HG03025 (cell line): Measurements from ENCODE around the gene DGKQ.
"Not testable (repeated sequence)": the region's sequence is repeated elsewhere in the genome, so short reads cannot be mapped to it uniquely, and the experiment has no call there.

Experiments
- ATAC-seq: cut with Tn5 transposase; IDR thresholded peaks from one replicate; pipeline ENCODE4 v1.9.1; 2021; ENCODE audit warnings: mild to moderate bottlenecking, moderate library complexity; ENCODE audit not compliant: unreplicated experiment, low FRiP score

DGKQ gene

GRCh38 chr4:982814-983213 lies 9.4 kb upstream of the DGKQ start:
- ATAC-seq = no peak

- no peak for ATAC-seq
These were observed 8.9 kb upstream of the DGKQ start for GRCh38 chr4:982291-982690.

DNA sequence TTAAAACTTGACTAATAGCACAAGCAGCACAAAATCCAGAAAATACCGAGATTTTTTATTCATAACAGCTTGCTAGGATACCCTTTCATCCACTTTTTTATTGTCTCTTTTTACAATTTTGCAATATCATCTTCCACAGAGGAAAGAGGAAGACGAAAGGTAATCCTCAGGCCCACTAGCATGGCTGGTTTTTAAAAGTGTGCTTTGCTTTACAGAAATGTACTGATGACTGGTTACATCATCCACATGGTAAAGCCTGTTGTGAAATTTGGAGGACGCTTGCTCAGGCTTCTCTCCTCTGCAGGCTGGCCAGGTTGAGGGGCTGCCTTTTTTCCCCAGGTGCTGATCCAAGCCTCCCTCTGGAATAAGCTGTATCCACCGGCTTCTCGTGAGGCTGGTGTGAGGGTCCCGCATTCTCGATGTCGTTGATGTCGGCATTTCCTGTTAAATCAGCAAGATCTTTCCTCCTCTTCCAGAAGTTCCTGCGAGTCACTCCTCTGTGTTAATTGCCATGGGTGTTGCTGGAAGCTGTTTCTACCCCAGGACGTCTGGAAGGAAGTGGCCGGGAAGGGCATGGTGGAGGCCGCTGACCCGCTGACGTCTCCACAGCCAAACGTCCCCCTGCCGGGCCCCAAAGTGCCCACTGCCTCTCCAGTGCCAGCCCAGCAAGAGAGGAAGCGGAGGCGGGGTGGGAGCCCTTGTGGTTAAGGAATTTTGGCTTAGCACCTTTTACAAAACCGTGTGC lies 5.8 kb upstream of the DGKQ start:
- no peak for ATAC-seq

DNA sequence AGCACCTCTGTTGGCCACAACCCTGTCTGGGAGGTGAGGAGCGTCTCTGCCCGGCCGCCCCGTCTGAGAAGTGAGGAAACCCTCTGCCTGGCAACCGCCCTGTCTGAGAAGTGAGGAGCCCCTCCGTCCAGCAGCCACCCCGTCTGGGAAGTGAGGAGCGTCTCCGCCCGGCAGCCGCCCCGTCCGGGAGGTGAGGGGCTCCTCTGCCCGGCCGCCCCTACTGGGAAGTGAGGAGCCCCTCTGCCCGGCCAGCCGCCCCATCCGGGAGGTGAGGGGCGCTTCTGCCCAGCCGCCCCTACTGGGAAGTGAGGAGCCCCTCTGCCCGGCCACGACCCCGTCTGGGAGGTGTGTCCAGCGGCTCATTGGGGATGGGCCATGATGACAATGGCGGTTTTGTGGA lies 2.6 kb upstream of the DGKQ start:
- not testable (repeated sequence) for ATAC-seq

- ATAC-seq = no peak
These were observed 1.3 kb upstream of the DGKQ start for GRCh38 chr4:974668-975067.

DNA sequence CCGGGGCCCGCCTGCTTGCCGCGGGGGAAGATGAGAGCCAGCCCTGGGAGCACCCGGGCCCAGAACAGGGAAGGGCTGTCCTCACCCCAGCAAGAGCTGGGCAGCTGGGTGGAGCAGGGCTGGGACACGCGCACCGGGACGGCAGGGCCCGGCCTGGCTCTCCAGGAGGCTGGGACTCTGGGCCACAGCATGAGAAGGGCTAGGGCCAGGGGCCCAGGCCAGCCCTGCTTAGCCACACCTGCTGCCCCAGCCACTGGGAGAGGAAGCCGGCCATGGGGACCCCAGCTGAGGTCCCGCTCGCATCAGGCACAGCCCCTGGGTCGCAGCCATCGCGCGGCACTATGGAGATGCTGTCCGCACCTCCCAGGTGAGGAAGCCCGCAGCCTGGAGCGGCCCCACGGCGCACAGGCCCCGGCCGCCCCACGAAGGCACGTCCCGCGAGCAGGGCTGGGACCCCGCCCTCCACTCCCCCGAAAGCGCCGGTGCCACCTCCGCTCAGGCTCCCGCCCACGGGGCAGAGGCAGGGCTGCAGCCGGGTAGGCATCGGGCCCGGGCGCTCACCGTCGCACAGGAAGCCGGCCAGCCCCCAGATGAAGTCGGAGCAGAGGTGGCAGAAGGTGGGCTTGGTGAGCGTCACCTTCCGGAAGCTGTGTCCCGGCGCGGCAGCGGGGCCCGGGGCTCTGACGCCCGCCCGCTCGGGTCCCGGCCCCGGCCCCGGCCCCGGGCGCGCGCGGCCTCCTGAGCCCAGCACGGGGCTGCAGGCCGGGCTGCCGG lies 531 bp downstream of the DGKQ start:
- peak; percentile 43 for ATAC-seq

DNA sequence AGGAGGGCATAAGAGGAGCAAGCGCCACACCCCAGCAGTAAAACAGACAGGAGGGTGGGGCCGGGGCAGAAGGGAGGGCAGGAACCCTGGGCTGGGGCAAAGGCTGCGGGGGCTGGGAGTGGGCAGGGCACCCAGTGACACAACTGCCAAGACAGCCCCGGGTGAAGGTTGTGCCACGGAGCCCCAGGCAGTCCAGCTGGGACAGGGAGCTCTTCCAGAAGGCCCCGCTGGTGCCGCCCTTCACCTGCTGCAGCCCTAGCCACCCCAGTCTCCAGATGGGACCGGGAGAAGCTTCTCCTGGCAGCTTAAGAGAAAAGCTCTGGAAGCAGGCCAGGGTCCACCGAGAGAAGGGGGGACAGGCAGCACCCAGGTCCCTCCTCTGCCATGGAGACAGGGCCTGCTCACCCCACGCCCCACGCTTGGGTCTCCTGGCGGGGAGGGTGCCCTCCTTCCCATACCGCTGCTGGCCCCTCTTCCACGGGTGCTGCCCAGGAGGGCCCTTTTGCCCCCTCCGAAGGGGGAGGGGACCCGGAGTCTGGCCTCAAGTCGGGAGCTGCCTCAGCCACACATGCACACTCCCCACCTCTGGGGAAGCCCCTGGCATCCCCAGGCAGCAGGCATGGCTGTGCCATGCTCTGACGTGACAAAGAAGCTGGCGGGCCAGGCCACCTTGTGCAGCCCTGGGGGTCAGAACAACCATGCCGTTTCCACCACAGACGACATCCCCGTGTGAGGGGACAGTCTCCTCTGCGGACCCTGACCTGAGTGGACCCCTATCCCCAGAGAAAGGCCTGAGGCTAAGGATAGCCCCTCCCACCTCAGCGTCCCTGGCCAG lies 1.5 kb downstream of the DGKQ start:
- ATAC-seq = no peak

GRCh38 chr4:970854-971520 lies 2.4 kb downstream of the DGKQ start:
- no peak for ATAC-seq

- no peak for ATAC-seq
These were observed 3.2 kb downstream of the DGKQ start for GRCh38 chr4:970046-970745.

DNA sequence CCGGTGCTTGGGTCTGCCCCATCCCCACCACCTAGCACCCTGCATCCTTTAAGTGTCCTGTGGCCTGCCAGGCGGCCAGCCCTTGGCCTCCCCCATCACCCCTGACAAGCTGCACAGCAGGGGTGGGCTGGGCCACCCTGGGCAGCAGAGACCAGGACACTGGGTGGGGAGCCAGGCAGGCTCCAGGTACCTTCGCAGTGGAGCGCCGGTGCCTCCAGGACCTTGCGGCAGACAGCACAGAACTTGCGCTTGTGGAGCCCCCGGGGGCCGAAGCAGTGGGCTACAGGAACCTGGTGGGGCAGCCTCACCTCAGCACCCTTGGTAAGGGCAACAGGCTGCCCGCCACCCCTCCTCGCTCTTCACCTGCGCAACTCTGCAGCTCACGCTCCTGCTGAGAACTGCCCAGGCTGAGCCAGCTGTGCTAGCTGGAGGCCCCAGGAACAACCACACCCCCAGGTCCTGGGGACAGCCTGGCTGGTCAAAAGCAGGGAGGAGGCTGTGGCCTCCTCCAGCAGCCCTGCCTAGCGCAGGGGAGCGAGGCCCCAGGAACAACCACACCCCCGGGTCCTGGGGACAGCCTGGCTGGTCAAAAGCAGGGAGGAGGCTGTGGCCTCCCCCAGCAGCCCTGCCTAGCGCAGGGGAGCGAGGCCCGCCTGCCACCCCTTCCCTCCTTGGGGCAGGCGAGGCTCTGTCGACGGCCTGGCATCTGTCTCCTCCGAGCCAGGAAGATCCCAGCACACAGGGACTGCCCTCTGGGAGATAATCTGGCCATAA lies 4.6 kb downstream of the DGKQ start:
- no peak for ATAC-seq

DNA sequence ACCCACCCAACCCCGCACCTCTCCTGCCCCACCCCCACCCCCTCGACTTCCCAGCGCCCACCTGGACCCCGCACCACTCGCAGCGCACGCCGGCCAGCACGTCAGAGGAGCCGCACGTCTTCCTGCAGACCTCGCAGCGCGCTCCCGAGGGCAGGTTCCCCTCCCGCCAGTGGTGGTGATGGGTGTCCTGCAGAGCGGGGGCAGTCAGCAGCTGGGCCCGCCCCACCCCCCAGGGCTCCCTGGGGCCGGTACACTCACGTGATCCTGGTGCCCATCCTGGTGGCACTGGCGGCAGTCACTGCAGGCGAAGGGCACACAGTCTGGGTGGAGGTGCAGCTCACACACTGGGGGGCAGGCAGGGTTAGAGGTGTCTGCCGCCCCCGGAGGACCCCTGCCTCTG lies 5.1 kb downstream of the DGKQ start:
- no peak for ATAC-seq

DNA sequence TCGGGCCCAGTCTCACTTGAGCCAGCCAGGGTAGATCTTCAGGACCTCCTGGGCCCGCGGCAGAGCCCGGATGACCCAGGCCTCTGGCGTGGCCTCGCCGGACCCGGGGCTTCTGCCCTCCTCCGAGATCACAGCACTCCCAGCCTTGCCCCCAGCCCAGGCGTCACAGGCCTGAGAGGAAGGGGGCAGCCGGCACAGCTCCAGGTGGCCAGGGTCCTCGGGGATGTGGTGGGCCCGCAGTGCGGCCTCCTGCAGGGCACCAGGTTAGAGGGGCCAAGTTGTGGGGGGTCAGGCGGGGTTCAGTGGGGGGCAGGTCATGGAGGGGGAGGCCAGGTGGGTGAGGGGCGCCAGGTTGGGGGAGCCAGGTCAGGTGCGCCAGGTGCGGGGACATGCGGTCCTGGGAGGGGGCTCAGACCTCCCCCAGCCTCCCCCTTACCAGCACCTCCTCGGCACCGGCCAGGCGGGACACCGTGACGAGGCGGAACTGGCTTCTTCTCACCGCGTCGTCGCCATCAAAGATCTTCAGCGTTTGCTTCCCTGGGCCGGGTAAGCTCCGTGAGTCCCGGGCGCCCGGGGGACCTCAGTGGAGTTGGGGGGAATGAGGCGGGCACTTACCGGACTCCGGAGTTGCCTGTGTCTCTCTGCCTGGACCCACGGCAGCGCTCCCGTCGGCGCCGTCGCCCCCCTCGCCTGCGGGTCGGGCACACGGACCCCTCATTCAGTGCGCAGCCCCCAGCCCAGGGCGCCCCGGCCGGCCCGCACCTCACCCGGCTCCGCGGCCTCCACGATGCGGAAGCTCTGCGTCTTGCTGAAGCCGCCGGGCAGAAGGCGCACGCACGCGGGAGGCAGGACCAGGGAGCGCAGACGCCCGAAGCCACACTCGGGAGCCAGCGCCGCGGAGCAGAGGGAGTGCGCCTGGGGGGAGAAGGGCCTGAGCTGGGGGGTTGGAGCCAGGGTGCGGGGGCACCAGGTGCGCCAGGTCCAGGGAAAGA lies 6.0 kb downstream of the DGKQ start:
- no peak for ATAC-seq

DNA sequence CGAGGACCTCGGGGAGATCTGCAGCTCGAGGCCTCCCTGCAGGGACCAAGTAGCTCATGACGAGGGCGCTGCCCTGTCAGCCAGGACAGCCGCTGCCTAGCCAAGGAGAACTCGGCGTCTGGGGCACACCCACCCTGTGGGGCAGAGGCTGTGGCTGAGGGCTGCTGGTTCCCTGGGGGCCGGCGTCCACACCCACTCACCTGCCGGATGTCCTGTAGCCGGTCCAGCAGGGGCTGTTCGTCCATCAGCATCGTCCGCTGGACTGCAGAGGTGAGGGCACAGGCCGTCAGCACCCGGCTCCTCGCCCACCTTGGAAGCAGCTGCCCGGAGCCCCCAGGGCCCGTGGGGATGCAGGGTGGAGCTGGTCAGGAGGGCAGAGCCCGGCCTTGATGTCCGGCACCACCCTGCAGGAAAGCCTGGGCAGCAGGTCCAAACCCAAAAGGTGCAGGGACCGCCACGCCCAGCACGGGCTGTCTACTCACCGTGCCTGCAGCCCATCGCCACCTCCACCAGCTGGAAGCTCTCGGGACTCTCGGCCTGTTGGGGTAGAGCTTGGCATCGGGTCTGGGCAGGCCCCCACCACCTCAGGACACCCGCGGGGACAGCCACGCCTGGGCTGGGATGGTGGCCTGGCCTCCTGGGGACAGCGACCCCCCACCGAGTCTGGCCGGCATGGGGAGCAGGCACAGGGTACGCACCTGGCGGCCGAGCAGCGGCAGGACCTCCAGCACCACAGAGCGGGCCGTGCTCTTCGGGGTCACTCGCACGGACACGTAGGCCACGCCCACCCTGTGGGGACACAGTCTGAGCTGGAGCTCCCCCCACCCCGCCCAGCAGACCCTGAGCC lies 6.9 kb downstream of the DGKQ start:
- ATAC-seq = no peak

- no peak for ATAC-seq
These were observed 7.6 kb downstream of the DGKQ start for GRCh38 chr4:965766-966134.

DNA sequence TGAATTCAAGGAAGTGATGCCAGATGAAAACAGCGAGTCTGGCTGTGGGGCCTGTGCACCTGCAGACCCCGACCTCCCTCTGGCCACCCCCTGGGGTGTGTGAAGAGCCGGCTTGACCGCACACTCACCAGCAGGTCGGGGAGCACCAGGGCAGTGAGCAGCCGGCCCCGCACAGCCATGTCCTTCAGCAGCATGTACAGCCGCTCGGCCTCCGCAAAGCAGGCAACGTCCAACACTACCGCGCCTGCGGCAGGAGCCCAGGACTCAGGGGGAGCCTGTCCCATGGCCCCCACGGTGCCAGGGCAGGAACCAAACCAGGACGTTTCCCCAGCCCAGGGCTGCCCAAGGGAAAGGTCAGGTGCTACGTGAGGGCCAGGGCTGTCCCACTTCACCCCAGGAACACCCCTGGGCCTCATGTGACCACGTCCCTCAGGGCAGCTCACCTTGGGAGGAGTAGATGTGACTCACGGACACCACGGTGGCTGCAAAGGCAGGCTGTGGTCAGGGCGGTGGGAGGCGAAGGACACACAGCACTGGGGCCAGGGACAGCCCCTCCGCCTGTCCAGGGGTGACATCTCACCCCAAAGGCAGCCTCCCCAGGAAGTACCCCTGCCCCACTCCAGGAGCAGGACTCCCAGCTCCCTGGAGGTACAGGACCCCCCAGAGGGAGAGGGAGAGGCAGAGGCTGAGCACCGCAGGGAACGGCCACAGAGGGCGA lies 8.2 kb downstream of the DGKQ start:
- no peak for ATAC-seq

DNA sequence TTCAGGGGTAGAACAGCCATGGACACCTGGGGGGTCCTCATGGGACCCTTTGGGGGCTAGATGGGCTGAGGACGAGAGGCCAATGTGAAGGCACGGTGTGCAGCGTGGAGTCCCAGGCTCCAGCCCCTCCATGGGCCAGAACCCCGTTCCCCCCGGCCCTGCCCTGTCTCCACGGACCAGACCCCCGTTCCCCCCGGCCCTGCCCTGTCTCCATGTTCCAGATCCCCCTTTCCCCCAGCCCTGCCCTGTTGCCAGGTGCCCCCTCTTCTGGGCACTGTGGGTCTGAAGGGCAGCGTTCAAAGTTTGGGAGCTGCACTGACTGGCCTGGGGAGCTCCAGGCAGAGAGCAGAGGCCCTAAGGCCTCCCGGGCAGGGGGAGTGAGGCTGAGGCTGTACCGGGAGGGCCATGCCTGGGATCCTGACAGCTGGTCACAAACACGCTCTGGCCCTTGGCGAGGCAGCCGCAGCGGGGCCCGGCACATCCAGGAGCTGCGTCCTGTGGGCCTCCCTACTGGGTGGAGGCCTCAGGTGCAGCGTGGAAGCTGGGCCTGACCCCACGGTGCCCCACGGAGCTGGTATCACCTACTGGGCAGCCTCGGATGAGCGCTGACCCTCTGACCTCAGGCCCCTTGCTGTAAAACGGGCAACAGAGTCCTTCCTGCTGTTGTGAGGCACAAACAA lies 8.9 kb downstream of the DGKQ start:
- no peak for ATAC-seq
